Mononuclear cell (primary cell): Measurements from ENCODE around the gene PAPOLB. TPM values are rescaled to one million over a fixed set of nuclear protein-coding genes. Genes with fewer than 3 reads are reported as not detected.

Source experiments
- H3K27me3 ChIP-seq: 2 replicates; pipeline ENCODE4 v1.6.0; 2011; ENCODE audit warnings: low read length, control low read depth; ENCODE audit not compliant: insufficient read depth
- H3K4me1 ChIP-seq: 2 replicates; pipeline ENCODE4 v1.5.1; 2011; ENCODE audit warnings: mild to moderate bottlenecking, low read length, control low read depth; ENCODE audit not compliant: insufficient read depth
- H3K4me3 ChIP-seq: 2 replicates; pipeline ENCODE4 v1.5.1; 2011; ENCODE audit warnings: mild to moderate bottlenecking, low read length, moderate library complexity
- H3K9me3 ChIP-seq: 2 replicates; pipeline ENCODE4 v1.5.1; 2011; ENCODE audit warnings: low read depth, mild to moderate bottlenecking, control low read depth, low read length
- total RNA-seq: library from RNA; depleted of rRNA; stranded (reverse); fragments of >200 nt; gene quantifications from one replicate; pipeline ENCODE4 v1.2.3, GENCODE V29; 2012

Gene PAPOLB
- total RNA-seq, 1 donor, result not detected

GRCh38 chr7:4866528-4867496 is 5.0 kb upstream of the PAPOLB start:
- H3K4me3 ChIP-seq, result no peak overlapping the region
- no peaks in the 10 kb centered on the region for H3K9me3 ChIP-seq
- no peaks in the 10 kb centered on the region for H3K4me1 ChIP-seq
- peaks cover 33% of the 10 kb centered on the region for H3K27me3 ChIP-seq

DNA sequence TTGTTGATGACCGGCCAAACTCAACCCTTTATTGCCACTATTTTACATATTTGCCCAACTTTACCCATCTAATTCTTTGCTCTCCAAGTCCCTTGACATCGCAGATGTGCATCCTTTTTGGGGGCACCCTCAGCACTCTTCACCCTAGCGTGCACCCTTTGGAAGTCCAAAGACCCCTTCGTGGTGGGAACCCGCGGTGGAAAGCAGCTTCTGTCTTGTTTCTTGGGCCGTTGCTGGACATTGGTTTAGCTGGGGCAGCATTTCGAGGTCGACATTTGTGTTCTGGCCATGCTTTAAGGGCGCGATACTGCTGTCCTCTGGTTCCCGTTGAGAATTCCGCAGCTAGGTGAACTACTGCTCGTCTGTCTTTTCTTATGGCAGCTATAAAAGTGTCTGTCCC is 326 bp upstream of the PAPOLB start:
- peaks cover 44% of the 10 kb centered on the region for H3K27me3 ChIP-seq
- H3K4me3 ChIP-seq, result peak overlapping the region; percentile 8
- H3K9me3 ChIP-seq, result no peaks in the 10 kb centered on the region
- no peaks in the 10 kb centered on the region for H3K4me1 ChIP-seq

DNA sequence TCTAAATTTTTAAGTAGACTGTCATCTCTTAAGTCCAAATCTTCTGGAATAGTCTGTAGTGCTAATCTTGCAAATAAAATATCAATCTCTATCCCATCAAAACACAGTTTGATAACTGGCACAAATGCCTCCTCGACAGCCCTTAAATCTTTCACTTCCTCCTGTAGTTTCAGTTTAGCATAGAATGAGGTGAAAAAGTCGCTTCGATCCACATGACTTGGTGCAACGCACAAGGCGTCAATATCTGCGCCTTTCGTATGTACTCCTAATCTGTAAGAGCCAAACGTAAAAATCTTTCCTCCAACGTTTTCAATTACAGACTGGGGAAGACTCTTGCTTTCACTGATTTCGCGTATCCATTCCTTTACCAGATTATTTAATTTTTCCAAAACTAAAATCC is 603 bp downstream of the PAPOLB start:
- Histone ChIP-seq H3K4me1 (no peaks in the 10 kb centered on the region), H3K27me3 (peaks cover 44% of the 10 kb centered on the region), H3K9me3 (no peaks in the 10 kb centered on the region), H3K4me3 (peak overlapping the region; percentile 8)

DNA sequence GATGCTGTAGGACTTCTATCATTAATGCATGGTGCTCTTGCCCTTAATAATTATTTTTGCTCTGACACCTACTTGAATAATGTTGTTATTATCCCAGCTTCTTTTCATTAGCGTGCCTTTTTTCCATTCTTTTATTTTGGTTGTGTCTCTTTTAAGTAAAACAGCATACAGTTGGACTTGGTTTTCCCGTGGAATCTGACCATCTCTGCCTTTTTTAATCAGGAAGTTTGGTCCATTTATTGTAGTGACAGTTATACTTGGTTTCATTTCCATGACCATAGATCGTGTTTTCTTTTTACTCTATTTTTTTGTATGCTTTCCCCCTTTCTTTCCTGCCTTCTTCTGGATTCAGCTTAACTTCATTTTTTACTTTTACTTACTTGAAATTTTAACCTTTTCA is 4.6 kb downstream of the PAPOLB start:
- Histone ChIP-seq H3K4me1 (no peaks in the 10 kb centered on the region), H3K4me3 (no peak overlapping the region), H3K27me3 (peaks cover 25% of the 10 kb centered on the region), H3K9me3 (no peaks in the 10 kb centered on the region)

DNA sequence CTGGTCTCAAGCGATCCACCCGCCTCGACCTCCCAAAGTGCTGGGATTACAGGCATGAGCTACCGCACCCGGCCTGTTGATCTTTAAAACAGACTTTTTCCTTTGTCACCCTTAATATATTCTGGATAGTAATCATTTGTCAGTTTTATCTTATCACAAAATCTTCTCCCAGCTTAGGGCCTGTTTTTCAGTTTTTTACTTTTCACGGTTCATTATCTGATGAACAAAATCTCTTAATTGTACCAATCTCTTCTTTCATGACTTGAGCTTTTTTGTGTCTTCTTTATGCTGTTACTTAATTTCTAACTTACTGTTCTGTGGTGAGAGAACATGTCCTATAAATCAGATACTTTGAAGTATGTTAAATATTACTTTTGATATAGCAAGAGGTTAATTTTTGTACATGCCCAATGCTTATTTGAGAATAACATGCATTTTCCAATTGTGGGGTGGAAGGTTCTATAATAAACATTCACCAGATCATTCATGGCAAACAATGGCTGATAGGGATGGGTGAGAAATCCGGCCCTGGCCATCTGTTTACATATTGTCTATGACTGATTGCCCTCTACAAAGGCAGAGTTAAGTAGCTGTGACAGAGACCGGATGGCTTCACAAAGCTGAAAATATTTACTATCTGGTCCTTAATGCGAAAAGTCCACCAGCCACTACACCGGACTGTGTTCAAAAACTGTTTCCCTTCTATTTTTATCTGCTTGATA is 5.3 kb downstream of the PAPOLB start:
- H3K4me3 ChIP-seq, result no peak overlapping the region
- no peaks in the 10 kb centered on the region for H3K4me1 ChIP-seq
- peaks cover 18% of the 10 kb centered on the region for H3K27me3 ChIP-seq
- no peaks in the 10 kb centered on the region for H3K9me3 ChIP-seq

DNA sequence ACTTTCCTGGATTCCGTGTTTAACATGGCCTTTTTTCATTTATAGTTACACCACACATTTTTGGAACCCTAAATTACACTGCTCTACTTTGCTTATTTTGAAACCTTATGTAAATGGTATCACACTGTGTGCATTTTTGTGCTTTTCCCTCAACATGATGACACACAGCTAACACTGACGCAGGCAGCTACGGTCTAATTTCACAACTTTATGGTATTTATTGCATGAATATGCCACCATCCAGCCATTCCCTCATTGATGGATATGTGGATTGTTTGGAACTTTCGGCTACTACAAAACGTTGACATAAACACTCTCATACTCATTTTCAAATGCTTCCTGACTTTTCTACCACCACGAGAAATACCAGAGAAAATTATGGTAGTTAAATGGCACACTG is 6.9 kb downstream of the PAPOLB start:
- no peak overlapping the region for H3K4me3 ChIP-seq
- H3K9me3 ChIP-seq, result no peaks in the 10 kb centered on the region
- peaks cover 4% of the 10 kb centered on the region for H3K27me3 ChIP-seq
- no peaks in the 10 kb centered on the region for H3K4me1 ChIP-seq

GRCh38 chr7:4851459-4852422 is 10.1 kb downstream of the PAPOLB start:
- Histone ChIP-seq H3K4me3 (no peak overlapping the region), H3K4me1 (no peaks in the 10 kb centered on the region), H3K9me3 (no peaks in the 10 kb centered on the region), H3K27me3 (peaks cover 2% of the 10 kb centered on the region)

- peaks cover 2% of the 10 kb centered on the region for H3K27me3 ChIP-seq
- H3K4me1 ChIP-seq, result no peaks in the 10 kb centered on the region
Observed at GRCh38 chr7:4850262-4850795, 11.5 kb downstream of the PAPOLB start.

GRCh38 chr7:4849390-4849789 is 12.4 kb downstream of the PAPOLB start:
- Histone ChIP-seq H3K27me3 (peaks cover 2% of the 10 kb centered on the region), H3K9me3 (no peaks in the 10 kb centered on the region), H3K4me3 (no peak overlapping the region), H3K4me1 (no peaks in the 10 kb centered on the region)

More at GRCh38 chr7:4850262-4850795, 11.5 kb downstream of the PAPOLB start:
- no peak overlapping the region for H3K4me3 ChIP-seq
- no peaks in the 10 kb centered on the region for H3K9me3 ChIP-seq

- Histone ChIP-seq H3K4me3 (no peak overlapping the region), H3K4me1 (no peaks in the 10 kb centered on the region), H3K27me3 (peaks cover 2% of the 10 kb centered on the region), H3K9me3 (no peaks in the 10 kb centered on the region)
Observed at GRCh38 chr7:4845740-4846142, 16.1 kb downstream of the PAPOLB start.

DNA sequence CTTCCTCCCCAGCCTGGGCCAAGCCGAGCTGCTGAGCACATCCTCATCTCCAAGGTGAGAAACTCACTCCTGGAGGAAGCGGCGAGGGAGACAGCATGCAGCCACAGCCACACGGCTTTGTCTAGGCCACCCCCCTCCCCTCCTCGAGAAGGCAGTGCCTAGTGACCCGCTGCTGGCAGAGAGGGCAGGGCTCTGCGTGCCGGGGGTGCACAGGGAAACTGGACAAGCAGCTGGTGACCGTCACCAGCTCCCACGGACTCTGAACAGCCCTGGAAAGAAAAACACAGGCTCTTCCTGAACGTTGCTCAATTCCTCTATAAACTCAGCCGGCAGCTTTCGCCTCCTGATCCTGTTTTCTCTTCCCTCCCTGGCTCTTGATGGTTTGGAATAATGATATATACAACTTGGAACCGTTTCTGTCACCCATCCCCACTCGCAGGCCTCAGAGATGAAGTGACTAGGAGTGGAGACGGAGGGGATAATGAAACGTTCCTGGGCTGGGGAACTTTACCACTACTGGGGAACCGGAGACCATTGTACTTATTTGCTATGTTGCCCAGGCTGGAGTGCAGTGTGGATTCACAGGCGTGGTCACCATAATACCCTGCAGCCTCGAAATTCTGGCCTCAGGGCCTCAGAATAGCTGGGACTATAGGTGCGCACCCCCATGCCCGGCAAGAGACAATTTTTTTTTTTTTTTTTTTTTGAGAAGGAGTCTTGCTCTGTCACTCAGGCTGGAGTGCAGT is 19.3 kb downstream of the PAPOLB start:
- Histone ChIP-seq H3K9me3 (no peaks in the 10 kb centered on the region), H3K4me1 (no peaks in the 10 kb centered on the region), H3K27me3 (peaks cover 2% of the 10 kb centered on the region), H3K4me3 (no peak overlapping the region)

- H3K4me3 ChIP-seq, result no peak overlapping the region
- no peaks in the 10 kb centered on the region for H3K9me3 ChIP-seq
- H3K4me1 ChIP-seq, result no peaks in the 10 kb centered on the region
- no peaks in the 10 kb centered on the region for H3K27me3 ChIP-seq
Observed at GRCh38 chr7:4841836-4842235, 20.0 kb downstream of the PAPOLB start.

DNA sequence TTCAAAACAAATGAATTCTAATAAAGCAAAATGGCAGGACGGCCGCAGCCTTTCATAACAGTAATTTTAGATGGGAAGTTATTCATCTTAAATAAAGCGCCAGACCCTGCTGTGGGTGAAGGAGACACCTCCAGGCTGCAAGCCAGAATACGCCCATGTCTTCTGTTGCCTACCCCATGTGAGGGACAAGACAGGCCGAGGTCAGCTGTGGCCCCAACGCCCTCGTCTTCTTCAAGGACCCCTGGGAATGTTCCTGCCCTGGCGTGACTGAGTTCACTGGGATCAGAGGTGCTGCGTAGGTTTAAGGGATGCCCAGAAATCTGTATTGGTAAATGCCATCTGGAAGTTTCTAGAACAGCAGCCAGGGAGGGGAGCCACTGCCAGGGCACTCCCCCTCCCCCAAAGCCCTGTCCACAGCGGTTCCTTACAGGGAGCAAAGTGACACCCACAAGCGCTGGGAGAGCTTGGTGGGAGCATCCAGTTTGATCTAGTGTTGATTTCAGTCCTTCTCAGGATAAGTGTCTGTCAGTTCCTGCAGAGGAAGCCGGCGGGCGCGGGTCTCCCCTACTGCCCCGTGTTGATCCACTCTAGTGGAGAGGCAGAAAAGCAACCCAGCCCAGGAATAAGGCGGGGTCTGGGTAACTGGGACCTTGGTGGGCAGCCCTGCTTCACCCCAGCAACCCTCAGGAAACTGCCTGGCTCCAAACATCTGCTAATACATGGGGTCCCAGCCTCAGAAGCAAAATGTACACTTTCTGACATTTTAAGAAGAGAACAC is 20.6 kb downstream of the PAPOLB start:
- Histone ChIP-seq H3K9me3 (no peaks in the 10 kb centered on the region), H3K27me3 (no peaks in the 10 kb centered on the region), H3K4me1 (no peaks in the 10 kb centered on the region), H3K4me3 (no peak overlapping the region)
